Measurements from ENCODE around the gene SULF2.

Gene SULF2

DNA sequence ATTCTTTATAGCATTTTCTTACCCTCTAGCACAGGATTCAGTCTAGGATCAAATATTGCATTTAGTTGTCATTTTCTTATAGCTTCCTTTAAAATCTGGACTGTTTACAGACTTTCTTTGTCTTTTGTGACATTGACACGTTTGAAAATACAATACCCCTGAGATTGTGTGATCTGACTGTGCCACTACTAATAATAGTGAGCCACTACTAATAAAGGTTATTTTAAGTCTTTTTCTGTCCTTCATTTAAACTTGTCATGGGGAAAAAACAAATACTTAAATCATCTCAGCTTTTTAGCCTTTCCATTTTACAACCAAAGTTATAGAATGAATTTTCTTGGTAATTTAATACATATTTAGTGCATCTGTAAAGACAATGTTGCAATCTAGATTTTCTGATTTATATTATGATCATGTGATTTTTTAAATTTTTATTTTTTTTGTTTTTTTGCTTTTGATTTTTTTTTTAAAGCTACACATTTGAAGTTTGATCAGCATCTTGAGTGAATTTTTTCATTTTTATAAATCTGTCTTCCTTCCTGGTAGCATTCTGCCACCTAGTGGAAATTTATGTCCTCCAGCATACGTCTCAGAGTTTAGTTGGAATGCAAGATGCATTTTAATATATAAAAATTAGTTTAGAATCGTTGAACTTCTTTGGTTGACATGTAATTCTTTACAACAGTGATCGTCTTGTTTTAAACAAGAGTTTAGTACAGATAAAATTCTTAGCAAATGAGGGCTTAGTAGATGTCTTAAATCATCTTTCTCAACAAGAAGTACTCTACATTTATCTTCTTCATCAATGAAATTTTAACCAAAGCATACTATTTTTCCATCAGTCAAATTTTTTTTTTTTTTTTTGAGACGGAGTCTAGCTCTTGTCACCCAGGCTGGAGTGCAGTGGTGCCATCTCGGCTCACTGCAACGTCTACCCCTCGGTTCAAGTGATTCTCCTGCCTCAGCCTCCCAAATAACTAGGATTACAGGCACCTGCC, 164.2 kb downstream of the SULF2 start:
- peak; percentile 27 for DNase-seq (ENCODE audit: extremely low spot score)
- ChIA-PET POLR2A (interaction anchor here (0.8 kb wide), 1 partner anchor 237 kb away, joined by 3 read pairs; no protein-coding TSS in a partner anchor), CTCF (interaction anchor here (0.6 to 1.2 kb wide), 5 partner anchors 32 to 358 kb away, joined by 3 to 6 read pairs (median 3); no protein-coding TSS in a partner anchor)
- TF ChIP-seq ZNF384 (IDR thresholded peaks at IDR 0.05), result peak; percentile 77; the same call in 1 of the 2 replicates
- TF ChIP-seq ELF4 (IDR thresholded peaks at IDR 0.05), result no peak

GRCh38 chr20:47618479-47618878, 166.8 kb downstream of the SULF2 start:
- TF ChIP-seq CTBP1 (IDR thresholded peaks at IDR 0.05; ENCODE audit: borderline replicate concordance) (no peak), ZNF384 (IDR thresholded peaks at IDR 0.05) (no peak), FOXA1 (IDR thresholded peaks at IDR 0.05) (no peak), SP1 (IDR thresholded peaks at IDR 0.05) (no peak), HDGF (IDR thresholded peaks at IDR 0.05; ENCODE audit: borderline replicate concordance) (no peak), LEF1 (IDR thresholded peaks at IDR 0.05; ENCODE audit: borderline replicate concordance) (no peak), ARNT (IDR thresholded peaks at IDR 0.05) (no peak), FOXM1 (IDR thresholded peaks at IDR 0.05; ENCODE audit: borderline replicate concordance) (no peak), BHLHE40 (IDR thresholded peaks at IDR 0.05; ENCODE audit: borderline replicate concordance) (no peak), L3MBTL2 (conservative IDR thresholded peaks at IDR 0.05) (no peak), ELF4 (IDR thresholded peaks at IDR 0.05) (no peak), SUZ12 (IDR thresholded peaks at IDR 0.05) (no peak), NFRKB (IDR thresholded peaks at IDR 0.05) (no peak), FOXK2 (IDR thresholded peaks at IDR 0.05) (no peak)
- ChIA-PET CTCF (interaction anchor here (2.4 kb wide), 1 partner anchor 235 kb away, joined by 7 read pairs; no protein-coding TSS in a partner anchor), POLR2A (no interaction called here)
- DNase-seq (ENCODE audit: extremely low spot score), result no peak

DNA sequence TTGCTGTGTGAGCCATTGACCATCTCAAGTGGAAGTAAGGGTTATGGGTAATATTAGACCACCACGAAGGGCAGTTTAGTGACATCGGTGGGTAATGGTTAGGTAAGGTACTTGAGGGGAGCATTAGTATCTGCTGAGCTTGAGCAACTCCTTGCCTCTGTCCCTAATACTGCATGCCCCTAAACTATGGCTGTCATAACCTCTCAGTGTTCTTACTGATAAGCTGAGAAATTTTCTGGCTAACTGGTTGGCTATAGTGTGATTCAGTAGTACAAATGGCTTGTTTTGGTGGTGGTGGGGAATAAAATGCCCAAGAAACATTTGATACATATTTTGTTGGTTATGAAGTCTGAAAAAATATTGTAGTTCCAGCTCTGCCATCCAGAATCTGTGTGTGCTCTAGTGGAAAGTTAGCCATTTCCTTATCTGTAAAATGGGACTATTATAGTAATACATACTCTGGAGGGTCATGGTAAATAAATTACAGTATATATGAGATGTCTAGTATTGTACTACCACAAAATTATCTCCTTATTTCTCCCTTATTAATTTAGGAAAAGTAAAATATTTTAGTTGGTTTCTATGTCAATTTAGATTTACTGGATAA, 170.5 kb downstream of the SULF2 start:
- ChIA-PET CTCF (interaction anchor here (0.7 kb wide), 1 partner anchor 231 kb away, joined by 3 read pairs; no protein-coding TSS in a partner anchor), POLR2A (no interaction called here)
- no peak for DNase-seq (ENCODE audit: extremely low spot score)
- TF ChIP-seq NFRKB (IDR thresholded peaks at IDR 0.05), result no peak
- TF ChIP-seq ELF4 (IDR thresholded peaks at IDR 0.05), result no peak
- TF ChIP-seq FOXM1 (IDR thresholded peaks at IDR 0.05; ENCODE audit: borderline replicate concordance), result no peak
- no peak for TF ChIP-seq PKNOX1 (IDR thresholded peaks at IDR 0.05)
- no peak for TF ChIP-seq ZNF384 (IDR thresholded peaks at IDR 0.05)
- TF ChIP-seq BHLHE40 (IDR thresholded peaks at IDR 0.05; ENCODE audit: borderline replicate concordance), result no peak
- TF ChIP-seq LEF1 (IDR thresholded peaks at IDR 0.05; ENCODE audit: borderline replicate concordance), result no peak
- no peak for TF ChIP-seq SP1 (IDR thresholded peaks at IDR 0.05)
- TF ChIP-seq CTBP1 (IDR thresholded peaks at IDR 0.05; ENCODE audit: borderline replicate concordance), result no peak
- TF ChIP-seq FOXK2 (IDR thresholded peaks at IDR 0.05), result no peak
- TF ChIP-seq ARNT (IDR thresholded peaks at IDR 0.05), result no peak
- no peak for TF ChIP-seq TARDBP (IDR thresholded peaks at IDR 0.05)
- TF ChIP-seq FOXA1 (IDR thresholded peaks at IDR 0.05), result no peak
- no peak for TF ChIP-seq L3MBTL2 (conservative IDR thresholded peaks at IDR 0.05)
- TF ChIP-seq HDGF (IDR thresholded peaks at IDR 0.05; ENCODE audit: borderline replicate concordance), result no peak
- no peak for TF ChIP-seq SUZ12 (IDR thresholded peaks at IDR 0.05)

- CTCF ChIA-PET, result no interaction called here
- DNase-seq (ENCODE audit: extremely low spot score), result no peak
- POLR2A ChIA-PET, result no interaction called here
- TF ChIP-seq PKNOX1 (IDR thresholded peaks at IDR 0.05) (no peak), FOXM1 (IDR thresholded peaks at IDR 0.05; ENCODE audit: borderline replicate concordance) (no peak), TARDBP (IDR thresholded peaks at IDR 0.05) (no peak), NFRKB (IDR thresholded peaks at IDR 0.05) (no peak), ZNF384 (IDR thresholded peaks at IDR 0.05) (no peak), FOXK2 (IDR thresholded peaks at IDR 0.05) (no peak), FOXA1 (IDR thresholded peaks at IDR 0.05) (no peak), BHLHE40 (IDR thresholded peaks at IDR 0.05; ENCODE audit: borderline replicate concordance) (no peak), HDGF (IDR thresholded peaks at IDR 0.05; ENCODE audit: borderline replicate concordance) (no peak), ARNT (IDR thresholded peaks at IDR 0.05) (no peak), L3MBTL2 (conservative IDR thresholded peaks at IDR 0.05) (no peak), CTBP1 (IDR thresholded peaks at IDR 0.05; ENCODE audit: borderline replicate concordance) (no peak), ELF4 (IDR thresholded peaks at IDR 0.05) (no peak), SUZ12 (IDR thresholded peaks at IDR 0.05) (no peak), LEF1 (IDR thresholded peaks at IDR 0.05; ENCODE audit: borderline replicate concordance) (no peak), SP1 (IDR thresholded peaks at IDR 0.05) (no peak)
Measured at GRCh38 chr20:47612670-47613069, 172.6 kb downstream of the SULF2 start.

- POLR2A ChIA-PET, result no interaction called here
- CTCF ChIA-PET, result no interaction called here
- DNase-seq (ENCODE audit: extremely low spot score), result no peak
- TF ChIP-seq SP1 (IDR thresholded peaks at IDR 0.05), result no peak
- no peak for TF ChIP-seq ELF4 (IDR thresholded peaks at IDR 0.05)
- TF ChIP-seq BHLHE40 (IDR thresholded peaks at IDR 0.05; ENCODE audit: borderline replicate concordance), result no peak
- no peak for TF ChIP-seq NFRKB (IDR thresholded peaks at IDR 0.05)
- TF ChIP-seq TARDBP (IDR thresholded peaks at IDR 0.05), result no peak
- TF ChIP-seq PKNOX1 (IDR thresholded peaks at IDR 0.05), result no peak
- TF ChIP-seq FOXM1 (IDR thresholded peaks at IDR 0.05; ENCODE audit: borderline replicate concordance), result no peak
- TF ChIP-seq L3MBTL2 (conservative IDR thresholded peaks at IDR 0.05), result no peak
- TF ChIP-seq ARNT (IDR thresholded peaks at IDR 0.05), result no peak
- TF ChIP-seq FOXK2 (IDR thresholded peaks at IDR 0.05), result no peak
- no peak for TF ChIP-seq LEF1 (IDR thresholded peaks at IDR 0.05; ENCODE audit: borderline replicate concordance)
- no peak for TF ChIP-seq SUZ12 (IDR thresholded peaks at IDR 0.05)
- TF ChIP-seq FOXA1 (IDR thresholded peaks at IDR 0.05), result no peak
- TF ChIP-seq ZNF384 (IDR thresholded peaks at IDR 0.05), result no peak
- no peak for TF ChIP-seq HDGF (IDR thresholded peaks at IDR 0.05; ENCODE audit: borderline replicate concordance)
- no peak for TF ChIP-seq CTBP1 (IDR thresholded peaks at IDR 0.05; ENCODE audit: borderline replicate concordance)
Measured at GRCh38 chr20:47611785-47612184, 173.5 kb downstream of the SULF2 start.
